SK-N-SH (cell line): ENCODE data around the gene BCAR3. TPM values are rescaled to one million over a fixed set of nuclear protein-coding genes. Genes with fewer than 3 reads are reported as not detected.

Experiments
- CTCF ChIA-PET: fragments of 300-600, 350-600 bp; formaldehyde crosslinking; extraction: SDS; loops from one replicate; lab custom pipeline; 2021; lab: Yijun Ruan, JAX
- POLR2A ChIA-PET: fragments of 350-600 bp; sonication (Branson Sonifier 250); formaldehyde crosslinking; extraction: SDS; loops from one replicate; lab custom pipeline; 2020; ENCODE audit warnings: antibody characterized with exemption, inconsistent platforms; lab: Yijun Ruan, JAX
- DNase-seq: peaks from one replicate; pipeline ENCODE4 v3.0.0; 2012
- H2AFZ ChIP-seq: fragments of 200-600 bp; sonication (generic); 2 replicates; pipeline ENCODE4 v1.8.1; 2016; ENCODE audit warnings: antibody characterized with exemption, mild to moderate bottlenecking, low read depth
- H3F3A ChIP-seq: fragments of 200-600 bp; sonication (generic); replicated peaks from 2 replicates; pipeline ENCODE3; 2016; ENCODE audit warnings: antibody characterized with exemption, mild to moderate bottlenecking; ENCODE audit not compliant: insufficient read depth
- H3K27ac ChIP-seq, 2 experiments: fragments of 200-500 bp in 1 of 2; fragments of 200-600 bp in 1 of 2; sonication (Bioruptor generic) in 1 of 2; sonication (generic), shearing (Covaris generic) in 1 of 2; 2 replicates each; pipeline versions ENCODE4 v1.5.1 to v1.6.1; 2014 to 2016; ENCODE audit warnings: low read depth in 2 of 2, inconsistent platforms in 1 of 2, low read length in 1 of 2, mild to moderate bottlenecking in 1 of 2, mixed read lengths in 1 of 2
- H3K27me3 ChIP-seq: fragments of 200-600 bp; sonication (generic), shearing (Covaris generic); 2 replicates; pipeline ENCODE4 v1.6.1; 2016; ENCODE audit warnings: mixed run types; ENCODE audit not compliant: insufficient read depth
- H3K36me3 ChIP-seq, 2 experiments: fragments of 200-500 bp in 1 of 2; fragments of 200-600 bp in 1 of 2; sonication (Bioruptor generic) in 1 of 2; sonication (generic) in 1 of 2; replicated peaks in 1 of 2; 2 replicates each; pipeline versions ENCODE3 to v1.5.1; 2014 to 2016; ENCODE audit warnings: low read length in 1 of 2, mild to moderate bottlenecking in 1 of 2; ENCODE audit not compliant: insufficient read depth in 2 of 2, control insufficient read depth in 1 of 2
- H3K4me1 ChIP-seq, 2 experiments: fragments of 200-500 bp in 1 of 2; fragments of 200-600 bp in 1 of 2; sonication (Bioruptor generic) in 1 of 2; sonication (generic), shearing (Covaris generic) in 1 of 2; 2 replicates each; pipeline versions ENCODE4 v1.5.1 to v1.6.1; 2014 to 2016; ENCODE audit warnings: low read depth in 1 of 2, low read length in 1 of 2, mixed run types in 1 of 2; ENCODE audit not compliant: insufficient read depth in 2 of 2, control insufficient read depth in 1 of 2
- H3K4me2 ChIP-seq: fragments of 200-600 bp; sonication (generic), shearing (Covaris generic); 2 replicates; pipeline ENCODE4 v1.6.1; 2017; ENCODE audit warnings: mixed run types
- H3K4me3 ChIP-seq, 2 experiments: fragments of 200-500 bp in 1 of 2; fragments of 200-600 bp in 1 of 2; sonication (Bioruptor generic) in 1 of 2; sonication (generic), shearing (Covaris generic) in 1 of 2; 2 replicates each; pipeline versions ENCODE4 v1.5.1 to v1.8.1; 2014 to 2016; ENCODE audit warnings: low read depth in 2 of 2, inconsistent platforms in 1 of 2, low read length in 1 of 2, mild to moderate bottlenecking in 1 of 2, mixed read lengths in 1 of 2, moderate library complexity in 1 of 2
- H3K79me2 ChIP-seq: fragments of 200-600 bp; sonication (generic); 2 replicates; pipeline ENCODE4 v1.8.1; 2017; ENCODE audit warnings: mild to moderate bottlenecking; ENCODE audit not compliant: insufficient read depth
- H3K9ac ChIP-seq: fragments of 200-600 bp; sonication (generic); 2 replicates; pipeline ENCODE4 v1.6.1; 2017; ENCODE audit warnings: mixed run types
- H3K9me2 ChIP-seq: fragments of 200-600 bp; sonication (generic); 2 replicates; pipeline ENCODE4 v1.6.1; 2017; ENCODE audit warnings: mixed run types
- H3K9me3 ChIP-seq: fragments of 200-600 bp; sonication (generic); 2 replicates; pipeline ENCODE4 v1.6.1; 2017; ENCODE audit warnings: mixed run types, mild to moderate bottlenecking, moderate library complexity
- H4K20me1 ChIP-seq: fragments of 200-600 bp; sonication (generic); 2 replicates; pipeline ENCODE4 v1.6.1; 2017; ENCODE audit warnings: mild to moderate bottlenecking, mixed run types; ENCODE audit not compliant: insufficient read depth
- CHD2 ChIP-seq: fragments of 150-350 bp; IDR thresholded peaks from 2 replicates; pipeline ENCODE4 v1.6.1; 2018; ENCODE audit warnings: low read length; ENCODE audit not compliant: partially characterized antibody
- EP300 ChIP-seq, 2 experiments: IDR thresholded peaks; 2 replicates each; pipeline versions ENCODE4 v1.4.0 to v1.6.1; 2012; ENCODE audit warnings: borderline replicate concordance in 1 of 2, low read depth in 1 of 2, low read length in 1 of 2
- EZH2phosphoT487 ChIP-seq: fragments of 200-600 bp; sonication (generic); IDR thresholded peaks from 2 replicates; pipeline ENCODE4 v1.6.1; 2017; ENCODE audit warnings: low read depth, mixed run types, mild to moderate bottlenecking, antibody characterized with exemption, moderate library complexity, borderline replicate concordance
- FOXJ3 ChIP-seq: sonication (generic); formaldehyde crosslinking; IDR thresholded peaks from 2 replicates; pipeline ENCODE4 v1.5.1; 2020; ENCODE audit warnings: mild to moderate bottlenecking, missing genetic modification reagents
- FOXM1 ChIP-seq: IDR thresholded peaks from 2 replicates; pipeline ENCODE4 v1.4.0; 2012; ENCODE audit warnings: low read depth, mild to moderate bottlenecking
- GATA2 ChIP-seq: sonication (generic); formaldehyde crosslinking; IDR thresholded peaks from 2 replicates; pipeline ENCODE4 v1.5.0; 2020; ENCODE audit warnings: mild to moderate bottlenecking, missing genetic modification reagents
- IRF3 ChIP-seq: fragments of 150-350 bp; IDR thresholded peaks from 2 replicates; pipeline ENCODE4 v1.6.1; 2016; ENCODE audit warnings: mild to moderate bottlenecking, low read depth, low read length
- JUND ChIP-seq: IDR thresholded peaks from 2 replicates; pipeline ENCODE4 v1.4.0; 2012
- NFIC ChIP-seq: IDR thresholded peaks from 2 replicates; pipeline ENCODE4 v1.4.0; 2012; ENCODE audit warnings: borderline replicate concordance
- NRF1 ChIP-seq: IDR thresholded peaks from 2 replicates; pipeline ENCODE4 v1.6.1; 2012; ENCODE audit warnings: low read depth, mild to moderate bottlenecking, low read length
- PBX3 ChIP-seq: IDR thresholded peaks from 2 replicates; pipeline ENCODE4; 2012
- POLR2AphosphoS5 ChIP-seq: IDR thresholded peaks from 2 replicates; pipeline ENCODE4 v1.6.1; 2012; ENCODE audit warnings: low read depth, low read length
- RAD21 ChIP-seq: IDR thresholded peaks from 2 replicates; pipeline ENCODE4 v1.6.1; 2012; ENCODE audit warnings: mild to moderate bottlenecking, low read length
- RCOR1 ChIP-seq: fragments of 150-350 bp; IDR thresholded peaks from 2 replicates; pipeline ENCODE4 v1.6.1; 2017; ENCODE audit warnings: antibody characterized with exemption, low read length
- SIN3A ChIP-seq: IDR thresholded peaks from 2 replicates; pipeline ENCODE4 v1.6.1; 2012; ENCODE audit warnings: low read depth, mild to moderate bottlenecking, low read length, moderate library complexity, borderline replicate concordance
- SMC3 ChIP-seq: IDR thresholded peaks from 2 replicates; pipeline ENCODE4 v1.6.1; 2012; ENCODE audit warnings: low read depth, low read length, improper control_type of control experiment
- TAF1 ChIP-seq: IDR thresholded peaks from 2 replicates; pipeline ENCODE4 v1.6.1; 2012; ENCODE audit warnings: low read depth, mild to moderate bottlenecking, low read length, moderate library complexity, borderline replicate concordance
- YY1 ChIP-seq: IDR thresholded peaks from 2 replicates; pipeline ENCODE4 v1.4.0; 2012; ENCODE audit warnings: low read depth, mild to moderate bottlenecking
- ZBTB33 ChIP-seq: IDR thresholded peaks from 2 replicates; pipeline ENCODE4 v1.4.0; 2012; ENCODE audit warnings: low read depth, borderline replicate concordance
- WGBS: methylation state at CpG from one replicate; pipeline ENCODE4 v1.1.6; 2017; ENCODE audit warnings: low lambda C conversion rate; 5-methylcytosine and 5-hydroxymethylcytosine counted together
- polyA plus RNA-seq, 3 experiments: library from polyadenylated mRNA; depleted of rRNA; stranded (reverse); fragments of >200 nt; gene quantifications; 2 replicates each; pipeline ENCODE4 v1.2.3, GENCODE V29; 2012

The BCAR3 gene
- polyA plus RNA-seq, 1 of the 3 experiments (the other 2 are of a cell fraction) = 58.4 TPM

GRCh38 chr1:93666613-93667384, 14.8 kb downstream of the BCAR3 start:
- H3K4me1 ChIP-seq = peaks cover 74 to 79% of the 10 kb centered on the region in 2 experiments
- H3K9me3 ChIP-seq = no peaks in the 10 kb centered on the region
- H3K27me3 ChIP-seq = no peaks in the 10 kb centered on the region
- TF ChIP-seq JUND (no peak), EZH2phosphoT487 (no peak), ZBTB33 (no peak), CHD2 (no peak), RCOR1 (no peak), NFIC (no peak), SIN3A (no peak), SMC3 (no peak), FOXJ3 (CRISPR knock-in tag) (no peak), RAD21 (no peak), GATA2 (CRISPR knock-in tag) (no peak), FOXM1 (no peak), EP300 (IDR thresholded peaks at IDR 0.05; ENCODE audit: borderline replicate concordance in 1 of 2, low read depth in 1 of 2, low read length in 1 of 2) (no peak), TAF1 (no peak), POLR2AphosphoS5 (no peak), PBX3 (no peak), NRF1 (no peak), YY1 (no peak), IRF3 (no peak)
- H4K20me1 ChIP-seq = peaks cover 72% of the 10 kb centered on the region
- H2AFZ ChIP-seq = no peak overlapping the region
- ChIA-PET CTCF (interaction anchor here (0.9 to 9.3 kb wide), 9 partner anchors 11 to 180 kb away, joined by 3 to 56 read pairs (median 5); partner anchors contain the start of gene BCAR3), POLR2A (no interaction called here)
- no peak overlapping the region for H3K4me3 ChIP-seq
- 85% methylated on average over 14 of the region's 14 CpGs for WGBS
- H3K36me3 ChIP-seq = peaks cover 16 to 58% of the 10 kb centered on the region in 2 experiments
- H3K4me2 ChIP-seq = no peak overlapping the region
- H3K9me2 ChIP-seq = no peaks in the 10 kb centered on the region
- no peak overlapping the region for H3K9ac ChIP-seq
- H3F3A ChIP-seq = peaks cover 96% of the 10 kb centered on the region
- H3K79me2 ChIP-seq = peaks cover 89% of the 10 kb centered on the region
- DNase-seq = no peak
- peak overlapping the region; percentile 43 to 94 for H3K27ac ChIP-seq
